ENCODE measurements around the gene CCND3. TPM values are rescaled to one million over a fixed set of nuclear protein-coding genes. Genes with fewer than 3 reads are reported as not detected.
"Not testable (repeated sequence)": the region's sequence is repeated elsewhere in the genome, so short reads cannot be mapped to it uniquely, and the experiment has no call there.

CCND3 gene
- polyA plus RNA-seq, 2 donors = 24.6 to 30.4 TPM

- Histone ChIP-seq H3K9me3 (ENCODE audit: control insufficient read depth in 2 of 2, insufficient read depth in 1 of 2, low read depth in 1 of 2, low read length in 1 of 2) (no peaks in the 10 kb centered on the region), H3K27me3 (ENCODE audit: control insufficient read depth in 1 of 2, insufficient read depth in 2 of 2, low read length in 2 of 2) (no peaks in the 10 kb centered on the region), H3K4me3 (ENCODE audit: low read depth in 1 of 2, low read length in 2 of 2) (no peak overlapping the region), H3K27ac (ENCODE audit: low read depth in 2 of 2, low read length in 1 of 2) (no peak overlapping the region), H3K36me3 (ENCODE audit: control insufficient read depth in 2 of 2, insufficient read depth in 2 of 2, low read length in 1 of 2) (no peaks in the 10 kb centered on the region), H3K4me1 (ENCODE audit: control insufficient read depth in 2 of 2, insufficient read depth in 2 of 2, low read length in 1 of 2) (no peaks in the 10 kb centered on the region)
- WGBS, 2 donors = 93 to 95% methylated on average over 2 of the region's 2 CpGs
Measured at GRCh38 chr6:41954668-41955067, 13.1 kb upstream of the CCND3 start.

GRCh38 chr6:41947581-41948220 is 6.1 kb upstream of the CCND3 start:
- Histone ChIP-seq H3K27me3 (ENCODE audit: control insufficient read depth in 1 of 2, insufficient read depth in 2 of 2, low read length in 2 of 2) (no peaks in the 10 kb centered on the region), H3K27ac (ENCODE audit: low read depth in 2 of 2, low read length in 1 of 2) (peak overlapping the region in 1 of 2 donors; percentile 15), H3K9me3 (ENCODE audit: control insufficient read depth in 2 of 2, insufficient read depth in 1 of 2, low read depth in 1 of 2, low read length in 1 of 2) (no peaks in the 10 kb centered on the region), H3K4me3 (ENCODE audit: low read depth in 1 of 2, low read length in 2 of 2) (no peak overlapping the region), H3K36me3 (ENCODE audit: control insufficient read depth in 2 of 2, insufficient read depth in 2 of 2, low read length in 1 of 2) (no peaks in the 10 kb centered on the region), H3K4me1 (ENCODE audit: control insufficient read depth in 2 of 2, insufficient read depth in 2 of 2, low read length in 1 of 2) (no peaks in the 10 kb centered on the region)
- WGBS, 2 donors = 80 to 89% methylated on average over 10 of the region's 10 CpGs

- H3K27ac ChIP-seq (ENCODE audit: low read depth in 2 of 2, low read length in 1 of 2) = no peak overlapping the region
- no peaks in the 10 kb centered on the region for H3K36me3 ChIP-seq (ENCODE audit: control insufficient read depth in 2 of 2, insufficient read depth in 2 of 2, low read length in 1 of 2)
- no peaks in the 10 kb centered on the region for H3K27me3 ChIP-seq (ENCODE audit: control insufficient read depth in 1 of 2, insufficient read depth in 2 of 2, low read length in 2 of 2)
- no peak overlapping the region for H3K4me3 ChIP-seq (ENCODE audit: low read depth in 1 of 2, low read length in 2 of 2)
- no peaks in the 10 kb centered on the region for H3K9me3 ChIP-seq (ENCODE audit: control insufficient read depth in 2 of 2, insufficient read depth in 1 of 2, low read depth in 1 of 2, low read length in 1 of 2)
- H3K4me1 ChIP-seq (ENCODE audit: control insufficient read depth in 2 of 2, insufficient read depth in 2 of 2, low read length in 1 of 2) = peaks cover 5 to 17% of the 10 kb centered on the region in 2 donors
Measured at GRCh38 chr6:41943456-41943855, 1.8 kb upstream of the CCND3 start.

DNA sequence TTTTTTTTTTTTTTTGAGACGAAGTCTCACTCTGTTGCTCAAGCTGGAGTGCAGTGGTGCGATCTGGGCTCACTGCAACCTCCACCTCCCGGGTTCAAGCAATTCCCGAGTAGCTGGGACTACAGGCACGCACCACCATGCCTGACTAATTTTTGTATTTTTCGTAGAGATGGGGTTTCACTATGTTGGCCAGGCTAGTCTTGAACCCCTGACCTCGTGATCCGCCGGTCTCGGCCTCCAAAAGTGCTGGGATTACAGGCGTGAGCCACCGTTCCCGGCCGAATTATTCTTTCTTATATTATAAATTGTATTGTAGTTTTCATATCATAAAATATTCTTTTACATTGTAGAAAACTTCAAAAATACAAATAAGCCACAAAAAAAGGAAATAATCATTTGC is 1.3 kb upstream of the CCND3 start:
- not testable (repeated sequence) for H3K9me3 ChIP-seq (ENCODE audit: control insufficient read depth in 2 of 2, insufficient read depth in 1 of 2, low read depth in 1 of 2, low read length in 1 of 2); H3K4me3 ChIP-seq (ENCODE audit: low read depth in 1 of 2, low read length in 2 of 2); H3K27me3 ChIP-seq (ENCODE audit: control insufficient read depth in 1 of 2, insufficient read depth in 2 of 2, low read length in 2 of 2); H3K36me3 ChIP-seq (ENCODE audit: control insufficient read depth in 2 of 2, insufficient read depth in 2 of 2, low read length in 1 of 2); H3K27ac ChIP-seq (ENCODE audit: low read depth in 2 of 2, low read length in 1 of 2)
- peaks cover 5 to 19% of the 10 kb centered on the region in 2 donors for H3K4me1 ChIP-seq (ENCODE audit: control insufficient read depth in 2 of 2, insufficient read depth in 2 of 2, low read length in 1 of 2)
- WGBS, 2 donors = 92 to 95% methylated on average over 14 of the region's 14 CpGs

GRCh38 chr6:41942067-41942851 is 651 bp upstream of the CCND3 start:
- Histone ChIP-seq H3K27ac (ENCODE audit: low read depth in 2 of 2, low read length in 1 of 2) (peak overlapping the region; percentile 88 to 93), H3K9me3 (ENCODE audit: control insufficient read depth in 2 of 2, insufficient read depth in 1 of 2, low read depth in 1 of 2, low read length in 1 of 2) (no peaks in the 10 kb centered on the region), H3K36me3 (ENCODE audit: control insufficient read depth in 2 of 2, insufficient read depth in 2 of 2, low read length in 1 of 2) (no peaks in the 10 kb centered on the region), H3K27me3 (ENCODE audit: control insufficient read depth in 1 of 2, insufficient read depth in 2 of 2, low read length in 2 of 2) (no peaks in the 10 kb centered on the region), H3K4me3 (ENCODE audit: low read depth in 1 of 2, low read length in 2 of 2) (peak overlapping the region; percentile 88 to 89), H3K4me1 (ENCODE audit: control insufficient read depth in 2 of 2, insufficient read depth in 2 of 2, low read length in 1 of 2) (peaks cover 5 to 19% of the 10 kb centered on the region in 2 donors)
- 35 to 36% methylated on average over 20 of the region's 20 CpGs for WGBS, 2 donors

- H3K4me1 ChIP-seq (ENCODE audit: control insufficient read depth in 2 of 2, insufficient read depth in 2 of 2, low read length in 1 of 2) = peaks cover 5 to 19% of the 10 kb centered on the region in 2 donors
- no peaks in the 10 kb centered on the region for H3K9me3 ChIP-seq (ENCODE audit: control insufficient read depth in 2 of 2, insufficient read depth in 1 of 2, low read depth in 1 of 2, low read length in 1 of 2)
- peak overlapping the region; percentile 88 to 93 for H3K27ac ChIP-seq (ENCODE audit: low read depth in 2 of 2, low read length in 1 of 2)
- no peaks in the 10 kb centered on the region for H3K27me3 ChIP-seq (ENCODE audit: control insufficient read depth in 1 of 2, insufficient read depth in 2 of 2, low read length in 2 of 2)
- WGBS, 2 donors = 0% methylated on average over 38 of the region's 38 CpGs
- peaks cover 0 to 1% of the 10 kb centered on the region in 2 donors for H3K36me3 ChIP-seq (ENCODE audit: control insufficient read depth in 2 of 2, insufficient read depth in 2 of 2, low read length in 1 of 2)
- peak overlapping the region; percentile 88 to 89 for H3K4me3 ChIP-seq (ENCODE audit: low read depth in 1 of 2, low read length in 2 of 2)
Measured at GRCh38 chr6:41940759-41941279, 789 bp downstream of the CCND3 start.

- H3K36me3 ChIP-seq (ENCODE audit: control insufficient read depth in 2 of 2, insufficient read depth in 2 of 2, low read length in 1 of 2) = peaks cover 4 to 6% of the 10 kb centered on the region in 2 donors
- no peaks in the 10 kb centered on the region for H3K9me3 ChIP-seq (ENCODE audit: control insufficient read depth in 2 of 2, insufficient read depth in 1 of 2, low read depth in 1 of 2, low read length in 1 of 2)
- peaks cover 5 to 19% of the 10 kb centered on the region in 2 donors for H3K4me1 ChIP-seq (ENCODE audit: control insufficient read depth in 2 of 2, insufficient read depth in 2 of 2, low read length in 1 of 2)
- no peaks in the 10 kb centered on the region for H3K27me3 ChIP-seq (ENCODE audit: control insufficient read depth in 1 of 2, insufficient read depth in 2 of 2, low read length in 2 of 2)
- 8 to 17% methylated on average over 27 of the region's 27 CpGs for WGBS, 2 donors
- peak overlapping the region; percentile 88 to 89 for H3K4me3 ChIP-seq (ENCODE audit: low read depth in 1 of 2, low read length in 2 of 2)
- peak overlapping the region; percentile 88 to 93 for H3K27ac ChIP-seq (ENCODE audit: low read depth in 2 of 2, low read length in 1 of 2)
Measured at GRCh38 chr6:41939848-41940758, 1.5 kb downstream of the CCND3 start.

GRCh38 chr6:41939176-41939847 is 2.3 kb downstream of the CCND3 start:
- Histone ChIP-seq H3K27ac (ENCODE audit: low read depth in 2 of 2, low read length in 1 of 2) (peak overlapping the region in 1 of 2 donors; percentile 34), H3K36me3 (ENCODE audit: control insufficient read depth in 2 of 2, insufficient read depth in 2 of 2, low read length in 1 of 2) (peaks cover 8 to 9% of the 10 kb centered on the region in 2 donors), H3K27me3 (ENCODE audit: control insufficient read depth in 1 of 2, insufficient read depth in 2 of 2, low read length in 2 of 2) (no peaks in the 10 kb centered on the region), H3K4me1 (ENCODE audit: control insufficient read depth in 2 of 2, insufficient read depth in 2 of 2, low read length in 1 of 2) (peaks cover 5 to 19% of the 10 kb centered on the region in 2 donors), H3K4me3 (ENCODE audit: low read depth in 1 of 2, low read length in 2 of 2) (no peak overlapping the region), H3K9me3 (ENCODE audit: control insufficient read depth in 2 of 2, insufficient read depth in 1 of 2, low read depth in 1 of 2, low read length in 1 of 2) (no peaks in the 10 kb centered on the region)
- WGBS, 2 donors = 43 to 46% methylated on average over 11 of the region's 11 CpGs

Data from esophagus (tissue), 2 donors.